HK-2 (cell line): Measurements from ENCODE around the gene TRABD2B.

Experiments used
- DNase-seq: peaks from one replicate; pipeline ENCODE4 v3.0.0-alpha.2; 2018; ENCODE audit not compliant: unreplicated experiment

The TRABD2B gene

GRCh38 chr1:47993416-47993740 lies 3.8 kb downstream of the TRABD2B start:
- no peak for DNase-seq

DNA sequence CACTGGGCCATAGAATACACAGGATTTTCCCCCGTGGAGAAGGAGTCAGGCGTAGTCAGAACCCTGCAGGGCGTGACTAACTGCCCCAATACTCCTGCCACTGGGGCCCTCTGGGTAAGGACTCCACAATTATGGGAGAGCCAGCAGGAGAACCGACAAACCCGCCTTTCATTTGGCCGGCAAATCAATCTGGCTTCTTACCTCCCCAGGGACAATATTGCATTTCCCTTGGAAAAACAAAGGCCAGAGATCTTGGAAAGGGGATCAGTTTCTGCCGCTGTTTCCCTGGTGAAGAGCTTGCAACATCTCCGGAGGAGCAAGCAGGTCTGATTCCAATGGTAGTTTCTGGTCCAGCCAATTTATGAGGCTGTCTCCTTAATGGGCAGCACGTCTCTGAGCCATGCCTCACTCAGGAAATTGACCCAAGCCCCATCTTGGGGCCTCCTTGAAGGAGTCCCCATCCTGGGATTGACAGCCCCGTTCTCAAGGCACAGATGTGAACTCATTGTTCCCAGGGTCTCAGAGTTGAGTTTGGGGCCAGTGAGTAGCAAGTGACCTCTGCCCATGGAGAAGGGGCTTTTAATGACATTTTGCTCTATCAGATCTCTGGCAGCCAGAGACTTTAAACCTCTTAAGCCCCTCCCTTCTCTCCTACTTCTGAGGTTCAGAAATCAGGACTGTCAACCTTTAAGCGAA lies 4.3 kb downstream of the TRABD2B start:
- DNase-seq: no peak

- DNase-seq: no peak
These were observed 5.5 kb downstream of the TRABD2B start for GRCh38 chr1:47991673-47992072.

DNA sequence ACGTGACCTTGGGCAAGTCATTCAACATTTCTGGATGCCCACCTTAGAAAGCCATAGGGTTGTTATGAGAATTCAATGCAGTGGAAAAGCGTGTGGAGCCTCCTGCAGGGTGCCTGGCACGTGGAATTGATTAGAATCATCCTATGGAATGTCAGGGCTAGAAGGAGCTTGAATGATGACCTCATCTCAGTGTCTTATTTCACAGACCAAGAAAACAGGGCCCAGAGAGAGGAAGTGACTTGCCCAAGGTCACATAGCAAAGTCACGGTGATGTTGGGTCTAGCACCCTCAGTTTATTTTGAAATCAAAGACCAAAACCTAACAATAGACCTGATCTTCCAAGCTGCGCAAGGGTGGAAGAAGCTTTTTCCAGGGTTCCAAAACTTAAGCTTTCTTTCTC lies 6.0 kb downstream of the TRABD2B start:
- no peak for DNase-seq

GRCh38 chr1:47990286-47990685 lies 6.9 kb downstream of the TRABD2B start:
- no peak for DNase-seq

GRCh38 chr1:47987601-47988000 lies 9.6 kb downstream of the TRABD2B start:
- DNase-seq: no peak

DNA sequence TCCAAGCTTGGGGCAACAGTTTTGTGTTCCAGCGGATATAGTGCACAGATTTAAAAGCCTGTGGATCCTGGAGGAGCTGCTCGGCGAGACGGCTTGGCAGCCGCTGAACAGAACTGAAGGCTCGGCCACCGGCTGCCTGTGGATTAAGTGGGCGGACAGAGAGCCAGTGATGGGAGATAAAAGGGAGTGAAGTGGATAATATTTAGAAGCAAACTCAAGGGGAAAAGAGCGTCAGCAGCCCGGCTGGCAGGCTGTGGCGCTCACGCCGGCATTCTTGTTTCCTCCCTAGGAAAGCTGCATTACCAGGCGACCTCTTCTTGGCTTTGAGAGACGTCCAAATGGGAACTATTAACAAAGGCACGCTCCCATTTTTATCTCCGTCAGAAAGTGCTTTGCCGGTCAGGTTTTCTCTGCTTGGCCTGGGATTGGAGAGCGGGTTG lies 10.4 kb downstream of the TRABD2B start:
- no peak for DNase-seq

DNA sequence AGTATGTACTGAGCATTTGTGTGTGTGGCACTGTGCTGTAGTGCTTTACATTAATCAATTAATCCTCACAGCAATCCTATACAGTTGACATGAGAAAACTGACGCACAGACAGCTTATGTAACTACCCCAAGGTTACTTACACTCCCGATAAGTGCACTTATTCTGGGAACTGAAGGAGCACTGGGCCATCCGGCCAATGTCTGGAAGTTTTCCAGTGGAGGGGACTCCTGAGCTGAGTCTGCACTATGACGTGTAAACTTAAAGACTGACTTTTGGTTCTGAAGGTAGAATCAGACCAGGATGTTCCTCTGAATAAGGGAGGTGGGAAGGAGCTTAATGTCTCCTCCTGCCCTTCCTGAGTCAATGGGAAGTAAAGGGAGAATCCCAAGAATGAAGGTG lies 12.2 kb downstream of the TRABD2B start:
- DNase-seq: no peak

DNA sequence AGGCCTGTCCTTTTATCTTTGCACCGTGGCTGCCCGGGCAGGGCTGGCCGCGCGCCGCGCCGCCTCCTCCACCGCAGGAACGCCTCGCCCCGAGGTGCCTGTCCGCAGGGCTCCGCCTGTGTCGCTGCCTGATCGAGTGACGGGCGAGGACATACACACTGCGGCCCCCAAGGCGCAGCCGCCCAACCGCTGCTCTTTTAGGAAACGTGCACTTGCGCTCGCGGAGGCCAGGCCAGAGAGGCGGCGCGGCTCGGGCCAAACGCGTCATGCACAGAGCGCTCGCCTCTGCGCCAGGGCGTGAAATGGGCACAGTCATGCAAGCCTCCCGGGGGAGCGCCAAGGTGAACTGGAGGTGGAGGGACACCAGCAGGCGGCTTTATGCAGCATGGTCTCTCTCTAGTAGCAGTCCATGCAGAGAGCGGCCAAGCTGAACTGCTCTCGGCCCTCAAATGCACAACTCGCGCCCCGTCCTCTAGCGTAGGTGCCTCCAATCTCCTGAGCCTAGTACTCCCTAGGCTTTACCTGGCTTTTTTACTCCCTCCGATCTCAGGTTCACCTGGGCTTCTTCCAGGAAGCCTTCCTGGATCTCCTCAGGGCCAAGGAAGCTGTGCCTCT lies 12.9 kb downstream of the TRABD2B start:
- DNase-seq: no peak

GRCh38 chr1:47983691-47984090 lies 13.5 kb downstream of the TRABD2B start:
- DNase-seq: no peak

GRCh38 chr1:47981667-47982350 lies 15.4 kb downstream of the TRABD2B start:
- DNase-seq: no peak

GRCh38 chr1:47980501-47980900 lies 16.7 kb downstream of the TRABD2B start:
- DNase-seq: no peak

- no peak for DNase-seq
These were observed 17.5 kb downstream of the TRABD2B start for GRCh38 chr1:47979724-47980123.

DNA sequence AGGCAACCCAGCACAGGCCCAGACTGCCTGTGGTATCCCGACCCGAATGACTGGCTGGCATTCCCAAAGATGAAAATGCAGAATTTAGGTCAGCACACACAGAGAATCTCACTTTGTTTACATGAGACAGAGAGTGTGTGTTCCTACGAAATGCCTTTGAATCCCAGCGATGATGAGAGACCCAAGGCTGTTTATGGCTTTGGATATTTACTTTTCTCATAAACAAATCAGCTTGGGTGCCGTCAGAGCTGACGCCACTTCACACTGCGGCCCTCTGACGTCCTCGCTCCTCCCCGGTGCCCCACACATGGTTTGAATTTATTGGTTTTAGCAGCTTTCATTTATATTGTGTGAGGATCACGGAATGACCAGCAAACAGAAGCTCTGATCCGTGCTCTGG lies 18.7 kb downstream of the TRABD2B start:
- DNase-seq: no peak

DNA sequence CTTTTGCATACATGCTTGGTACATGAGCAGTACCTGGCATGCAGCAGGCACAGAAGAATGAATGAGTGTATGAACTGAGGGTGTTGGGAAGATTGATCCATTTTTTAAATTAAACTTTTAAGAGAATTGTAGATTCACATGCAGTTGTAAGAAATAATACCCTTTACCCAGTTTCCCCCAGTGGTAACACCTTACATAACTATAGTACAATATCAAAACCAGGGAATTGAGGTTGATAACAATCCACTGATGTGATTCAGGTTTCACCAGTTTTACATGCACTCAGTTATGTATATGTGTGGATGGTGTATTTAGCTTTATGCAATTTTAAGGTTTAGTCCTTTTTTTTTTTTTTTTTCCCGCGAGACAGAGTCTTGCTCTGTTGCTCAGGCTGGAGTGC lies 20.5 kb downstream of the TRABD2B start:
- no peak for DNase-seq

DNA sequence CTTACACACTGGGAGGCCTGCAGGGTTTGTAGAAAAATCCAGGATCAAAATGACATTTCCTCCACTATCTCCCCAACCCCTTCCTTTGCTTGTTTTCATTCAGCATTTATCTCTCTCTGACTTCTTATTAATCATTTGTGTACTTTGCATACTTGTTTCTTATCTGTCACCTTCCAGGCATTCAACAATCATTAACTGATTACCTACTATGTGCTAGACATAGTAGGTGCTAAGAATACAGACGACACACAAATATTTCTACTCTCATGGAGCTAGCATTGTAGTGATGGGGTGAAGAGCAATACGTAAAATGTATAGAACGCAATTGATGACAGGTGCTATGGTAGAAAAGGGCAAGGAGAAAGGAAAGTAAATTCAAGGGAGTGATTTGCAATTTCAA lies 20.9 kb downstream of the TRABD2B start:
- no peak for DNase-seq

- DNase-seq: no peak
These were observed 21.8 kb downstream of the TRABD2B start for GRCh38 chr1:47975302-47975921.

DNA sequence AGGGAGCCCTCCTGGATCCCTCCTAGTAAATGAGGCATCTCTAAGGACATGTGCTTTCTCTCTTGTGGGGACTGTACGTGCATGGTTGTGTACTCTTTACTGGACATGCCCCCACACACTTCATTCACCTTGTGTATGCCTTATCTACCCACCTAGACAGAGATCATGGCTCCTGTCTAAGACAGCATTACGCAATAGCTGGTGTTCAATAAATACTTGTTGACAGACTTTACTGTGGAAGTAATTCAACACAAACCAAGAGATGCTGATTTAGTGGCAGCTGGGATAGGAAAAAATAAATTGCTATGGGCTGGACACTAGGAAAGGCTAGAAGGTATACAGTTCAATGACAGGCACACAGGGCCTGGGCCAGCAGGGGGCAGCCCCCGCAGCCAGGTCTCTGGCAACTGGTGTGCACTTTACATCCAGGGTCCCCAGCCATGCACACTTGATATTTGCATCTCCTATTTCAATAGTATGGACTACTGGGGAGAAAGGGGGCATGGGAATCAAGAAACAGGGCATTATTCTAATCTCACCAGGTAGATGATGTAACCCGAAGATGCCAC lies 24.2 kb downstream of the TRABD2B start:
- DNase-seq: no peak

- no peak for DNase-seq
These were observed 25.6 kb downstream of the TRABD2B start for GRCh38 chr1:47971385-47972160.

DNA sequence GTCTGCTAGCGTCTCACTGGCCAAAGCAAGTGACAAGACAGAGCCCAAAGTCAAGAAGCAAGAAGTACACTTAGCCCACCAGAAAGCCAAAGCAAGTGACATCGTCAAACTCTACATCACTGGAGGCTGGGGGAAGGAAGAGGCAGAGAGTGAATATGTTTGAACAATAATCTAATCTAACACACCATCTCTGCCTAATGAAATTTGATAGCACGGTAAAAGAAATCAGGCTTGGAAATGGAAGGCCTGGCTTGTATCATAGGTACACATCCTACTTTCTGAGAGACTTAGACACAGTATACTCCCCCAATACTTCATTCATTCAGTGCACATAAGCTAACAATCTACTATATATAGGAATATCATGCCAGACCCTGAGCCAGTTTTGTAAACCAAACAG lies 26.3 kb downstream of the TRABD2B start:
- DNase-seq: no peak

DNA sequence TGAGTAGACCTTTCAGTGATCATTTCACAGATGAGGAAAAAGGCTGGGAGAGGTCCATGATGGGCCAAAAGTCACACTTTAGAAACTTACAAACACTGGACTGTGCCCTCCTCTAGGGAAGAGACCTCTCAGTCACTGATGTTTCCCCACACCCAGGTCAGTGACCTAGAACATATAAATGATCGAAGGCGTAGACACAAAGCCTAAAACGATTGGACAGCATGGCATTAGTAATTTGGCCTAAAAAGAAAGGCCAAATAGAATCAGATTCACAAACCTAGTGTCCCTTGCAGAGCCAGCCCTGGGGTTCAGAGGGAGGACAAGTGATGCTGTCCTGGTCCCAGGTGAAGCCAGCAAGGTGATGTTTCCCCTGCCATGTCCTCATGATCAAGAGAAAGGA lies 27.7 kb downstream of the TRABD2B start:
- DNase-seq: no peak

GRCh38 chr1:47968556-47968888 lies 28.7 kb downstream of the TRABD2B start:
- no peak for DNase-seq
